Activated CD8-positive, alpha-beta memory T cell treated with anti-CD3 and anti-CD28 coated beads for 24 hours (primary cell): ENCODE data around the gene PBX3.

Experiments used
- DNase-seq: peaks from one replicate; pipeline ENCODE4 v3.0.0-alpha.2; 2020

PBX3 gene

DNA sequence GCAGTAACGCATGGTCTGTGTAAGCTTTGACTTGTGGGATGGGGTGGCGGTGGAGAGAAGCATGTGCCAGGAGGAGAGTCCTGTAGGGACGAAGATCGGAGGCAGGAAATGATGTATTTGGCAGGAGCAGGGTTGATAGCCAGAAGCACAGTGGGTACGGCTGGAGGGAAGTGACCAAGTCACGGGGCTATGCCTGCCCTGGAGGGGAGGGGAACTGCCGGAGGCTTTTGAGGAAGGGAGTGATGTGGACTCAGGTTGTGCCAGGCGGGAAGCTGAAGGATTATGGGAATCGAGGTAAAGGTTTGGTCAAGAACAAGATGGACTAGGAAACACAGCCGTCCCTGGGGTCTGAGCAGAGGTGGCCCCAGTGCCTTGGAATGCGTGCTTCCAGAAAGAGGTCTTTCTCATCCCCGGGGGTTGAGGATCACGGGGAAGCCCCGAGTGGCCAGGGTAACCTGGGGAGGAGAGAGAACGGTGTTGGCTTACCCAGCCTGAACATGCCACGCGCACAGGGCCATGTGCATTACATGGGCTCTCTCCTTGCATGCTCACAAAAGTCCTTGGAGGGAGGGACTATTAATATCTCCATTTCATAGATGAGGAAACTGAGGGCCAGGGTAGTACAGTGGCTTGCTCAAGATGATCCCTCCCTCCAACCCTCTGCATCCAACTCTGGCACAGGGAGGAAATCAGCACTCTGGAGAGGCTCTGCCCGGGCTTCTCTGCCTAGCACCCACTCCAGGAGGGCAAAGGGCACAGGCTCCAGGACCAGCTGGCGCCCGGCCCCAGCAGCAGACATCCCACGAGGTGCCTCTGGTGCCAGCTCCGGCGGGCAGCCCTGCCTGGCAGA, 253.8 kb downstream of the PBX3 start:
- DNase-seq: no peak

- DNase-seq: no peak
These were observed 254.5 kb downstream of the PBX3 start for GRCh38 chr9:126001581-126002225.

DNA sequence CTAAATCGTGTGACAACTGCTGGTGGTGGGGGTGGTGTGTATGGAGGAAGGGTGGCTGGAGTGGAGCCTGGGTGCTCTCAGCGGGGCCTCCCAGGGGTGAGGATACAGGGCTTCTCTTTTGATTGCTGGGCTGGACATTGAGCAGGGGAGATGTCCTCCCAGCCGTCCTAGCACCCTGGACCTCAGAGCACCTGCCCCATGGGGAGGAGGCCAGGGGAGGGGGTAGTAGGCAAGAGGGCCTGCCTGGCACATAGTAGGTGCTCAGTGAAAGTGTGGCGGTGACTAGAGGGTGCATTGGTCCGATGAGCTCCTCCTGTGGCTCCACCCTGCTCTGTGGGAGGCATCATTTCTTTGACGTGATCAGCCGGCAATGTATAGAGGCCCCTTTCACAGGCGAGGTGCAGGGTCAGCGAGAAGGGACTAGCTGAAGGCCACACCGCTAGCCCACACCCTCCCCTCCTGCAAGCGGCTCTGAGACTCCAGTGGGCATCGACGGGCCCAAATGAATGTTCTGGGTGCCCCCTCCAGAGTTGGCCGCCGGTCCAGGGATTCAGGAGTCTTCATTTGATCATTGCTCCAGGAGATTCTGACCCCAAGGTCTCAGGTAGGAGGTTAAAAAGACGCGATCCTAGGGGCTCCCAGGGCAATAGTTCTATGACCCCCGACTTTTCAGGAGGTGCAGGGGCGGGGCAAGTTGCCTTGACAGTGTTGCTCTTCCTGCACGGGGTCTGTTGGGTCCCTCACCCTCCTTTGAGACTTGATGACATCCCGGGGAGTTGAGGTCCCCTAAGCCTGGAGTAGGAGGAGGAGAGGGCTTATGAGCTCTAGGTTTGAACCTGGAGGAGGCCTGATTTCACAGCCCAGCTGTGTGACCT, 255.5 kb downstream of the PBX3 start:
- DNase-seq: no peak

DNA sequence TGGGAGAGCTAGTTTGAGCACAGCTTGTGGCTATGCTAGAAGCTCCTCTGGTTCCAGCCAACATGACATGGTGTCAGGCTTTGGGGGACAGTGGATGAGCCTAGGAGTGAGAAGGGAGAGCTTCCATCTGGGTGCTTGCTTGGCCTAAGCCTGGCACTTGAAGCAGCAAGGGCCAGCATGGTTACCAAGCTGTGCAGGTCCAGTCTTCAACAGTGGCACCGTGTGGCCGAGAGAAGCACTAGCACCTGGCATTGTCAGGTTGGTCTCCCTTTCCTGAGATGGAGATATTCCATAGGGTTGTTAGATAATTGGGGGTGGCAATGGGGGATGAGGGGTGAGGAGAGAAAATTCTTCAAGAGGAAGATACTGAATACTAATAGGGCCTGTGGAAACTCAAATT, 261.9 kb downstream of the PBX3 start:
- DNase-seq: no peak

DNA sequence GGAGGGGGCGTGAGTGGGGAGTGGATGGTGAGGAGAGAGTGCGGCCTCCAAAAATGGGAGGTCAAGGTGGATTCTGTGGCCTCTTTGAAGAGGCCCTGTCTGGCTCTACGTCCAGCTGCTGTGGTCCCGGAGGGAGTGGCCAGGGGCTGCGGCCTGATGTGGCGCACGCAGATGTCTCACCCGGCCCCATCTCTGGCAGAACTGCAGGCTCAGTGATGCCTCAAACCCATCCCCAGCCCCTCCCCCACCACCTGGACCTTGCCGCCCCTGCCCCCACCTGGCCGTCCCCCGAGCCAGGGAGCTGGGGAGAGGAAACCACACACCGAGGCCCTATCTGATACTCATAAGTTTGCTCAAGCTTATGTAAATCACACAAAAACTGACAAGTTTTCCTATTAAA, 267.6 kb downstream of the PBX3 start:
- no peak for DNase-seq

GRCh38 chr9:126015424-126015823, 268.3 kb downstream of the PBX3 start:
- no peak for DNase-seq

DNA sequence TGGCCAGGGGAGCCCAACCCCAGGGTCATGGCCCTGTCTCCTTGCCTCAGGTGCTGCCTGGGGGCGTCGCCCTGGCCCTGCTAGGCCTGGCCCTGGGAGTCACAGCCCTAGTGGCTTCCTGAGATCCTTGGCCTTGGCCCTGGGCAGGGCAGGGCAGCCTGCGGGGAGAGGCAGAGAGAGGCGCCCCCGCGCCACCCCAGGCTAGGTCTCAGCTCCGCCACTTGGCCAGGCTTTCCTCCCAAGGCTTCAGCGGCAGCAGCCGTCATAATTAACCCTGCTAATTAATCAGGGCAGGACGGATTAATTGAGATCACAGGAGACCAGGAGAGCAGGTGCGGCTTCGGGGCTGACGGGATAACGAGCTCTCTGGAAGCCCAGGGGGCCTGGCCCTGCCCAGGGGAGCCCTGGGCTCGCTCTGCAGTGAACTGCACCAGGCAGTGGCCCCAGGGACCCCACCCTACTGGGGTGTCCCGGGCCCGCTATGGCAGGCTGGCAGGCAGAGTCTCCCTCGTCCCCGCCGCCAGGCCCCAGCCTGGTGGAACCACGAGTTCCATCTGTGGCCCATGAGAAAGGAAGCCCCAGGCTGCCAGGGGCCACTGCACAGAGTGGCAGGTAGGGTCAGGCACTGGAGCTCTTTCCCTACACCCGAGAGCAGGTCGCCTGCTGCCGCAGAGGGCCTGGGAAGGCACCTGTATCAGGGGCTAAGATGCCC, 269.6 kb downstream of the PBX3 start:
- DNase-seq: no peak
